GM18526 (cell line): ENCODE measurements around the gene ANKRD17.

ENCODE experiments used
- POLR2A ChIP-seq: IDR thresholded peaks from 3 replicates; pipeline ENCODE4 v1.6.1; 2011; ENCODE audit not compliant: insufficient read length; ENCODE audit errors: extremely low read depth

ANKRD17 gene

GRCh38 chr4:73066445-73066844 is 192.2 kb downstream of the ANKRD17 start:
- TF ChIP-seq POLR2A: no peak

GRCh38 chr4:73064536-73064935 is 194.1 kb downstream of the ANKRD17 start:
- TF ChIP-seq POLR2A: no peak

GRCh38 chr4:73055241-73055897 is 203.2 kb downstream of the ANKRD17 start:
- no peak for TF ChIP-seq POLR2A

GRCh38 chr4:73053974-73054480 is 204.6 kb downstream of the ANKRD17 start:
- no peak for TF ChIP-seq POLR2A

GRCh38 chr4:73053076-73053475 is 205.5 kb downstream of the ANKRD17 start:
- no peak for TF ChIP-seq POLR2A

- no peak for TF ChIP-seq POLR2A
Measured at GRCh38 chr4:73051625-73052024, 207.0 kb downstream of the ANKRD17 start.

GRCh38 chr4:73045879-73046278 is 212.7 kb downstream of the ANKRD17 start:
- no peak for TF ChIP-seq POLR2A

GRCh38 chr4:73037057-73037456 is 221.5 kb downstream of the ANKRD17 start:
- no peak for TF ChIP-seq POLR2A

- no peak for TF ChIP-seq POLR2A
Measured at GRCh38 chr4:73036123-73036522, 222.5 kb downstream of the ANKRD17 start.

- TF ChIP-seq POLR2A: no peak
Measured at GRCh38 chr4:73034896-73035295, 223.7 kb downstream of the ANKRD17 start.

GRCh38 chr4:73028621-73029020 is 230.0 kb downstream of the ANKRD17 start:
- TF ChIP-seq POLR2A: no peak
